Activated CD8-positive, alpha-beta T cell treated with anti-CD3 and anti-CD28 coated beads, Interleukin-2, amount 10 ng/mL, durations not matched to agents 7 days and 5 days (primary cell): ENCODE data around the gene ZNF593. TPM values are rescaled to one million over a fixed set of nuclear protein-coding genes. Genes with fewer than 3 reads are reported as not detected.

Experiments
- ATAC-seq: fragments of 150-1000 bp; cut with Tn5 transposase; one replicate; pipeline ENCODE4 v1.10.0; 2021; ENCODE audit warnings: moderate library complexity
- CTCF ChIA-PET: fragments of 350-600 bp; sonication (Branson Sonifier 250); formaldehyde crosslinking; loops from one replicate; lab custom pipeline; 2021; ENCODE audit warnings: antibody characterized with exemption; lab: Charles Lee
- POLR2A ChIA-PET: fragments of 350-600 bp; sonication (Branson Sonifier 250); formaldehyde crosslinking; loops from one replicate; lab custom pipeline; 2021; ENCODE audit warnings: antibody characterized with exemption; lab: Charles Lee
- DNase-seq: peaks from one replicate; pipeline ENCODE4 v3.0.0-alpha.2; 2020
- H3K27ac Mint-ChIP-seq: one replicate; pipeline ENCODE4 v1.8.0; 2021; ENCODE audit warnings: mild to moderate bottlenecking, mixed read lengths
- H3K27me3 Mint-ChIP-seq: one replicate; pipeline ENCODE4 v1.8.0; 2021; ENCODE audit warnings: low read depth, mixed read lengths
- H3K36me3 Mint-ChIP-seq: one replicate; pipeline ENCODE4 v1.8.0; 2021; ENCODE audit warnings: low read depth, mixed read lengths
- H3K4me1 Mint-ChIP-seq: one replicate; pipeline ENCODE4 v1.8.0; 2021; ENCODE audit warnings: low read depth, mixed read lengths
- H3K4me3 Mint-ChIP-seq: one replicate; pipeline ENCODE4 v1.8.0; 2021; ENCODE audit warnings: mild to moderate bottlenecking, mixed read lengths
- H3K9me3 Mint-ChIP-seq: one replicate; pipeline ENCODE4 v1.8.0; 2022; ENCODE audit warnings: mixed read lengths; ENCODE audit not compliant: insufficient read depth
- total RNA-seq, 2 experiments: library from RNA; stranded (reverse); gene quantifications; one replicate each; pipeline ENCODE4 v1.2.3, GENCODE V29; 2021

Gene ZNF593
- total RNA-seq, 2 experiments from 2014 or later: 28.4 to 31.1 TPM

- ATAC-seq (no peak), DNase-seq (no peak)
- no peaks in the 10 kb centered on the region for H3K9me3 Mint-ChIP-seq
- ChIA-PET CTCF (no interaction called here), POLR2A (no interaction called here)
- H3K27me3 Mint-ChIP-seq: peaks cover 8% of the 10 kb centered on the region
- no peak overlapping the region for H3K4me3 Mint-ChIP-seq
- no peak overlapping the region for H3K27ac Mint-ChIP-seq
- no peaks in the 10 kb centered on the region for H3K36me3 Mint-ChIP-seq
- no peaks in the 10 kb centered on the region for H3K4me1 Mint-ChIP-seq
These were observed 49.3 kb downstream of the ZNF593 start for GRCh38 chr1:26218906-26219494.

Other genes with a start within 250 kb of the ZNF593 start
- gene PAFAH2, start 171.8 kb upstream of the ZNF593 start, total RNA-seq: 10 to 100 TPM in 1 of 2 experiments, 1 to 10 TPM in 1; 9.1 to 10.9 TPM
- not detected for gene EXTL1, start 148.1 kb upstream of the ZNF593 start, total RNA-seq
- not detected for gene SLC30A2, start 123.8 kb upstream of the ZNF593 start, total RNA-seq
- under 1 TPM in 1 of 2 experiments, not detected in 1; 0.23 TPM for gene TRIM63, start 102.3 kb upstream of the ZNF593 start, total RNA-seq
- gene PDIK1L, start 58.1 kb upstream of the ZNF593 start, total RNA-seq: 10 to 100 TPM; 21.3 to 25.4 TPM
- not detected for gene FAM110D, start 10.8 kb upstream of the ZNF593 start, total RNA-seq
- not detected for gene C1orf232, start 945 bp upstream of the ZNF593 start, total RNA-seq
- not detected for gene ZNF593OS, start 1.9 kb downstream of the ZNF593 start, total RNA-seq
- 1 to 10 TPM; 1.4 to 2.2 TPM for gene CNKSR1, start 7.6 kb downstream of the ZNF593 start, total RNA-seq
- not detected for gene CATSPER4, start 20.7 kb downstream of the ZNF593 start, total RNA-seq
- gene CEP85, start 64.3 kb downstream of the ZNF593 start, total RNA-seq: 10 to 100 TPM; 48.7 to 49.1 TPM
- gene SH3BGRL3, start 110.2 kb downstream of the ZNF593 start, total RNA-seq: 100 to 1,000 TPM; 795 to 814 TPM
- 10 to 100 TPM; 34.4 to 40.9 TPM for gene UBXN11, start 136.7 kb downstream of the ZNF593 start, total RNA-seq
- gene CD52, start 148.1 kb downstream of the ZNF593 start, total RNA-seq: 1,000 to 10,000 TPM; 1,112 to 1,180 TPM
- 1 to 10 TPM; 7.6 to 8.7 TPM for gene CRYBG2, start 184.2 kb downstream of the ZNF593 start, total RNA-seq
- gene ZNF683, start 202.8 kb downstream of the ZNF593 start, total RNA-seq: 10 to 100 TPM; 24.0 to 26.6 TPM
- not detected for gene LIN28A, start 240.9 kb downstream of the ZNF593 start, total RNA-seq